Astrocyte (in vitro differentiated cells and primary cell): ENCODE data around the gene NPAS3.

Experiments used
- CTCF ChIP-seq: IDR thresholded peaks from 2 replicates; pipeline ENCODE4 v1.5.1; 2011; ENCODE audit warnings: low read depth, mild to moderate bottlenecking, inconsistent platforms, low read length, moderate library complexity; ENCODE audit not compliant: insufficient read depth
- EZH2 ChIP-seq: IDR thresholded peaks from 2 replicates; pipeline ENCODE4 v1.6.1; 2012; ENCODE audit warnings: mild to moderate bottlenecking, low read length, inconsistent platforms; ENCODE audit not compliant: insufficient read depth

GRCh38 chr14:33393231-33393894 lies 454.7 kb downstream of the NPAS3 start:
- TF ChIP-seq EZH2 (no peak), CTCF (no peak)
